Suprapubic skin (tissue), 4 donors: Measurements from ENCODE around the gene GPC5. TPM values are rescaled to one million over a fixed set of nuclear protein-coding genes. Genes with fewer than 3 reads are reported as not detected.

ENCODE experiments used
- DNase-seq, 2 donors: peaks; one replicate each; pipeline ENCODE4 v3.0.0-alpha.2; 2019; ENCODE audit warnings: low spot score in 2 of 2
- H3K27ac ChIP-seq: fragments of 200-600 bp; sonication (generic); one replicate; pipeline ENCODE4 v1.5.1; 2019
- H3K27me3 ChIP-seq: fragments of 200-600 bp; sonication (generic); one replicate; pipeline ENCODE4 v1.5.1; 2019
- H3K36me3 ChIP-seq: fragments of 200-600 bp; sonication (generic); one replicate; pipeline ENCODE4 v1.5.1; 2019
- H3K4me1 ChIP-seq: fragments of 200-600 bp; sonication (generic); one replicate; pipeline ENCODE4 v1.5.1; 2019
- H3K4me3 ChIP-seq: fragments of 200-600 bp; sonication (generic); one replicate; pipeline ENCODE4 v1.5.1; 2019; ENCODE audit warnings: mild to moderate bottlenecking
- H3K9me3 ChIP-seq: fragments of 200-600 bp; sonication (generic); one replicate; pipeline ENCODE4 v1.5.1; 2019
- CTCF ChIP-seq, 2 donors: fragments of 200-600 bp in 1 of 2; fragments of 450-650 bp in 1 of 2; sonication (generic) in 1 of 2; IDR thresholded peaks; one replicate each; pipeline ENCODE4 v1.5.1; 2016 to 2019; ENCODE audit warnings: antibody characterized with exemption in 2 of 2, mild to moderate bottlenecking in 1 of 2, moderate library complexity in 1 of 2
- EP300 ChIP-seq: sonication (generic); formaldehyde crosslinking; IDR thresholded peaks from one replicate; pipeline ENCODE4 v1.6.1; 2017; ENCODE audit warnings: antibody characterized with exemption
- POLR2A ChIP-seq, 2 donors: fragments of 450-650 bp; IDR thresholded peaks; one replicate each; pipeline ENCODE4 v1.6.1; 2017; ENCODE audit warnings: antibody characterized with exemption in 2 of 2, mild to moderate bottlenecking in 2 of 2, moderate library complexity in 2 of 2
- POLR2AphosphoS5 ChIP-seq, 3 donors: sonication (generic); formaldehyde crosslinking; IDR thresholded peaks; one replicate each; pipeline ENCODE4 v1.6.1; 2017; ENCODE audit warnings: antibody characterized with exemption in 3 of 3
- WGBS: methylation state at CpG from one replicate; pipeline ENCODE4 v1.1.5; 2018; 5-methylcytosine and 5-hydroxymethylcytosine counted together
- total RNA-seq, 4 donors: library from RNA; depleted of rRNA; stranded (reverse); fragments of >200 nt; gene quantifications; one replicate each; pipeline ENCODE4 v1.1.0, GENCODE V29; 2016

Gene GPC5
- total RNA-seq, 4 donors from 2014 or later = 0.55 TPM; not detected in 3

DNA sequence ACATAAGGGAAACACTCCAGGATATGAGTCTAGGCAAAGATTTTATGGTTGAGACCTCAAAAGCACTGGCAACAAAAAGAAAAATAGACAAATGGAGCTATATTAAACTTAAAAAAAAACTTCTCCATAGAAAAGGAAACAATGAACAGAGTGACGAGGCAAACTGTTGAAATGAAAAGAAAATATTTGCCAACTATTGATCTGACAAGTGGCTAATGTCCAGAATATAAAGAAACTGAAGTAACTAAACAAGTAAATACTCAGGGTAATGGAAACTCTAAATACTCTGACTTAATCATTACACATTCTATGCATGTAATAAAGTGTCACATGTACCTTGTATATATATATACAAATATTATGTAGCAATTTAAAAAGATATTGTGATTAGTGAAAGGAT, 562.5 kb downstream of the GPC5 start:
- Histone ChIP-seq H3K4me3 (no peak overlapping the region), H3K9me3 (peaks cover 4% of the 10 kb centered on the region), H3K27ac (no peak overlapping the region), H3K4me1 (no peaks in the 10 kb centered on the region), H3K27me3 (no peaks in the 10 kb centered on the region), H3K36me3 (no peaks in the 10 kb centered on the region)
- 58% methylated on average over 1 of the region's 1 CpG for WGBS
- TF ChIP-seq POLR2AphosphoS5 (IDR thresholded peaks at IDR 0.05) = no peak
- TF ChIP-seq EP300 = no peak
- no peak for TF ChIP-seq CTCF (IDR thresholded peaks at IDR 0.05)
- TF ChIP-seq POLR2A (IDR thresholded peaks at IDR 0.05) = no peak
- no peak for DNase-seq

DNA sequence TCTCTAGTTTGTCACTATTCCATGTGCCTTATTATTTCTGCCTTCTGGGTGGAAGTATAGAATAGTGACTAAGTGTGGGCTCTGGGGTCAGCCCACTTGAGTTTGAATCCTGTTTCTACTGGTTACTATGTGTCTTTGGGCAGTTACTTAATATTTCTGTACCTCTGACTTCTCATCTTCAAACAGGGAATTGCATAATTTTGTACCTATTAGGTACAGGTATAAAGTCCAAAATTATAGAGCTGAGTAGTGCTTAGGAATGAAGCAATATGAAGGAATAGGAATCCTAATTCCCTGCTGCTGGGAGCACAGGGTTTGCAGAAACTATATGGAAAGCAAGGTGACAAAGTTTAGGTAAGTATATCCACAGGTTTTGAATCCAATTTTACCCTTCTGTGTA, 564.5 kb downstream of the GPC5 start:
- H3K36me3 ChIP-seq = no peaks in the 10 kb centered on the region
- DNase-seq = no peak
- H3K9me3 ChIP-seq = no peaks in the 10 kb centered on the region
- H3K27me3 ChIP-seq = no peaks in the 10 kb centered on the region
- TF ChIP-seq CTCF (IDR thresholded peaks at IDR 0.05) = no peak
- TF ChIP-seq POLR2AphosphoS5 (IDR thresholded peaks at IDR 0.05) = no peak
- TF ChIP-seq POLR2A (IDR thresholded peaks at IDR 0.05) = no peak
- TF ChIP-seq EP300 = no peak
- H3K27ac ChIP-seq = no peak overlapping the region
- H3K4me3 ChIP-seq = no peak overlapping the region
- no peaks in the 10 kb centered on the region for H3K4me1 ChIP-seq

- no peaks in the 10 kb centered on the region for H3K36me3 ChIP-seq
- no peaks in the 10 kb centered on the region for H3K4me1 ChIP-seq
- WGBS = 87% methylated on average over 2 of the region's 2 CpGs
- no peaks in the 10 kb centered on the region for H3K27me3 ChIP-seq
- H3K4me3 ChIP-seq = no peak overlapping the region
- H3K9me3 ChIP-seq = no peaks in the 10 kb centered on the region
- DNase-seq = no peak
- no peak overlapping the region for H3K27ac ChIP-seq
- TF ChIP-seq EP300 (no peak), POLR2AphosphoS5 (IDR thresholded peaks at IDR 0.05) (no peak), POLR2A (IDR thresholded peaks at IDR 0.05) (no peak), CTCF (IDR thresholded peaks at IDR 0.05) (no peak)
Measured at GRCh38 chr13:91965511-91965910, 567.1 kb downstream of the GPC5 start.

- Histone ChIP-seq H3K36me3 (no peaks in the 10 kb centered on the region), H3K27me3 (no peaks in the 10 kb centered on the region), H3K4me1 (no peaks in the 10 kb centered on the region), H3K27ac (no peak overlapping the region), H3K4me3 (no peak overlapping the region), H3K9me3 (peaks cover 6% of the 10 kb centered on the region)
- DNase-seq = no peak
- TF ChIP-seq CTCF (IDR thresholded peaks at IDR 0.05) (no peak), EP300 (no peak), POLR2A (IDR thresholded peaks at IDR 0.05) (no peak), POLR2AphosphoS5 (IDR thresholded peaks at IDR 0.05) (no peak)
Measured at GRCh38 chr13:91978571-91978970, 580.1 kb downstream of the GPC5 start.

- Histone ChIP-seq H3K9me3 (no peaks in the 10 kb centered on the region), H3K27ac (no peak overlapping the region), H3K27me3 (no peaks in the 10 kb centered on the region), H3K36me3 (no peaks in the 10 kb centered on the region), H3K4me1 (no peaks in the 10 kb centered on the region), H3K4me3 (no peak overlapping the region)
- DNase-seq = no peak
- WGBS = 60% methylated on average over 4 of the region's 4 CpGs
- no peak for TF ChIP-seq CTCF (IDR thresholded peaks at IDR 0.05)
- TF ChIP-seq EP300 = no peak
- no peak for TF ChIP-seq POLR2A (IDR thresholded peaks at IDR 0.05)
- TF ChIP-seq POLR2AphosphoS5 (IDR thresholded peaks at IDR 0.05) = no peak
Measured at GRCh38 chr13:91986761-91987483, 588.5 kb downstream of the GPC5 start.
